ENCODE measurements around the gene FGFR1OP2.

FGFR1OP2 gene

GRCh38 chr12:26997003-26997402, 58.7 kb downstream of the FGFR1OP2 start:
- Histone ChIP-seq H3K9me3 (ENCODE audit: low read depth, low read length) (no peaks in the 10 kb centered on the region), H3K36me3 (ENCODE audit: insufficient read depth, low read length) (peaks cover 28% of the 10 kb centered on the region), H3K4me3 (no peak overlapping the region), H3K9ac (ENCODE audit: insufficient read length) (no peak overlapping the region), H3K27ac (no peak overlapping the region)
- DNase-seq (ENCODE audit: low read depth, low spot score), result no peak
- TF ChIP-seq FOXP2 (optimal IDR thresholded peaks at IDR 0.05; ENCODE audit: control extremely low read depth, extremely low read length, insufficient read depth), result no peak
- TF ChIP-seq POLR2AphosphoS5 (IDR thresholded peaks at IDR 0.05; ENCODE audit: borderline replicate concordance, low read depth, low read length), result no peak
- TF ChIP-seq EZH2 (IDR thresholded peaks at IDR 0.05), result no peak

- TF ChIP-seq EZH2 (IDR thresholded peaks at IDR 0.05) (no peak), POLR2AphosphoS5 (IDR thresholded peaks at IDR 0.05; ENCODE audit: borderline replicate concordance, low read depth, low read length) (no peak), FOXP2 (optimal IDR thresholded peaks at IDR 0.05; ENCODE audit: control extremely low read depth, extremely low read length, insufficient read depth) (no peak)
- H3K27ac ChIP-seq, result no peak overlapping the region
- H3K4me3 ChIP-seq, result no peak overlapping the region
- H3K9ac ChIP-seq (ENCODE audit: insufficient read length), result no peak overlapping the region
- no peak for DNase-seq (ENCODE audit: low read depth, low spot score)
- H3K9me3 ChIP-seq (ENCODE audit: low read depth, low read length), result no peaks in the 10 kb centered on the region
- peaks cover 11% of the 10 kb centered on the region; the same call in 1 of the 2 replicates for H3K36me3 ChIP-seq (ENCODE audit: insufficient read depth, low read length)
Observed at GRCh38 chr12:27000961-27001360, 62.7 kb downstream of the FGFR1OP2 start.

GRCh38 chr12:27001663-27002062, 63.4 kb downstream of the FGFR1OP2 start:
- H3K9me3 ChIP-seq (ENCODE audit: low read depth, low read length), result no peaks in the 10 kb centered on the region
- TF ChIP-seq FOXP2 (optimal IDR thresholded peaks at IDR 0.05; ENCODE audit: control extremely low read depth, extremely low read length, insufficient read depth) (no peak), EZH2 (IDR thresholded peaks at IDR 0.05) (no peak), POLR2AphosphoS5 (IDR thresholded peaks at IDR 0.05; ENCODE audit: borderline replicate concordance, low read depth, low read length) (no peak)
- no peak overlapping the region for H3K27ac ChIP-seq
- H3K4me3 ChIP-seq, result no peak overlapping the region
- H3K9ac ChIP-seq (ENCODE audit: insufficient read length), result no peak overlapping the region
- H3K36me3 ChIP-seq (ENCODE audit: insufficient read depth, low read length), result peaks cover 11% of the 10 kb centered on the region; the same call in 1 of the 2 replicates
- DNase-seq (ENCODE audit: low read depth, low spot score), result no peak

- no peak for DNase-seq (ENCODE audit: low read depth, low spot score)
- TF ChIP-seq POLR2AphosphoS5 (IDR thresholded peaks at IDR 0.05; ENCODE audit: borderline replicate concordance, low read depth, low read length) (no peak), FOXP2 (optimal IDR thresholded peaks at IDR 0.05; ENCODE audit: control extremely low read depth, extremely low read length, insufficient read depth) (no peak), EZH2 (IDR thresholded peaks at IDR 0.05) (no peak)
- no peaks in the 10 kb centered on the region for H3K9me3 ChIP-seq (ENCODE audit: low read depth, low read length)
- H3K4me3 ChIP-seq, result no peak overlapping the region
- no peak overlapping the region for H3K9ac ChIP-seq (ENCODE audit: insufficient read length)
- no peak overlapping the region for H3K27ac ChIP-seq
- H3K36me3 ChIP-seq (ENCODE audit: insufficient read depth, low read length), result peaks cover 11% of the 10 kb centered on the region; the same call in 1 of the 2 replicates
Observed at GRCh38 chr12:27002141-27002540, 63.9 kb downstream of the FGFR1OP2 start.

GRCh38 chr12:27003421-27004381, 65.4 kb downstream of the FGFR1OP2 start:
- TF ChIP-seq FOXP2 (optimal IDR thresholded peaks at IDR 0.05; ENCODE audit: control extremely low read depth, extremely low read length, insufficient read depth), result no peak
- no peak for TF ChIP-seq EZH2 (IDR thresholded peaks at IDR 0.05)
- no peak for TF ChIP-seq POLR2AphosphoS5 (IDR thresholded peaks at IDR 0.05; ENCODE audit: borderline replicate concordance, low read depth, low read length)
- Histone ChIP-seq H3K27ac (no peak overlapping the region), H3K36me3 (ENCODE audit: insufficient read depth, low read length) (peaks cover 7% of the 10 kb centered on the region; the same call in 1 of the 2 replicates), H3K4me3 (no peak overlapping the region), H3K9me3 (ENCODE audit: low read depth, low read length) (no peaks in the 10 kb centered on the region), H3K9ac (ENCODE audit: insufficient read length) (no peak overlapping the region)
- DNase-seq (ENCODE audit: low read depth, low spot score), result no peak

- DNase-seq (ENCODE audit: low read depth, low spot score), result no peak
- H3K4me3 ChIP-seq, result no peak overlapping the region
- TF ChIP-seq FOXP2 (optimal IDR thresholded peaks at IDR 0.05; ENCODE audit: control extremely low read depth, extremely low read length, insufficient read depth), result no peak
- no peak for TF ChIP-seq POLR2AphosphoS5 (IDR thresholded peaks at IDR 0.05; ENCODE audit: borderline replicate concordance, low read depth, low read length)
- no peak for TF ChIP-seq EZH2 (IDR thresholded peaks at IDR 0.05)
Observed at GRCh38 chr12:27005495-27005894, 67.2 kb downstream of the FGFR1OP2 start.

GRCh38 chr12:27006797-27007467, 68.7 kb downstream of the FGFR1OP2 start:
- Histone ChIP-seq H3K9me3 (ENCODE audit: low read depth, low read length) (no peaks in the 10 kb centered on the region), H3K4me3 (no peak overlapping the region), H3K36me3 (ENCODE audit: insufficient read depth, low read length) (no peaks in the 10 kb centered on the region), H3K27ac (no peak overlapping the region), H3K9ac (ENCODE audit: insufficient read length) (no peak overlapping the region)
- DNase-seq (ENCODE audit: low read depth, low spot score), result no peak
- TF ChIP-seq POLR2AphosphoS5 (IDR thresholded peaks at IDR 0.05; ENCODE audit: borderline replicate concordance, low read depth, low read length) (no peak), EZH2 (IDR thresholded peaks at IDR 0.05) (no peak), FOXP2 (optimal IDR thresholded peaks at IDR 0.05; ENCODE audit: control extremely low read depth, extremely low read length, insufficient read depth) (no peak)

More at GRCh38 chr12:27005495-27005894, 67.2 kb downstream of the FGFR1OP2 start:
- H3K36me3 ChIP-seq (ENCODE audit: insufficient read depth, low read length), result no peaks in the 10 kb centered on the region
- H3K9me3 ChIP-seq (ENCODE audit: low read depth, low read length), result no peaks in the 10 kb centered on the region
- no peak overlapping the region for H3K9ac ChIP-seq (ENCODE audit: insufficient read length)
- no peak overlapping the region for H3K27ac ChIP-seq

- no peak for DNase-seq (ENCODE audit: low read depth, low spot score)
- Histone ChIP-seq H3K27ac (no peak overlapping the region), H3K4me3 (no peak overlapping the region)
Observed at GRCh38 chr12:27008081-27008480, 69.8 kb downstream of the FGFR1OP2 start.

More at GRCh38 chr12:27008081-27008480, 69.8 kb downstream of the FGFR1OP2 start:
- Histone ChIP-seq H3K36me3 (ENCODE audit: insufficient read depth, low read length) (no peaks in the 10 kb centered on the region), H3K9me3 (ENCODE audit: low read depth, low read length) (no peaks in the 10 kb centered on the region), H3K9ac (ENCODE audit: insufficient read length) (no peak overlapping the region)
- TF ChIP-seq FOXP2 (optimal IDR thresholded peaks at IDR 0.05; ENCODE audit: control extremely low read depth, extremely low read length, insufficient read depth), result no peak
- TF ChIP-seq POLR2AphosphoS5 (IDR thresholded peaks at IDR 0.05; ENCODE audit: borderline replicate concordance, low read depth, low read length), result no peak
- no peak for TF ChIP-seq EZH2 (IDR thresholded peaks at IDR 0.05)

Measured in SK-N-MC (cell line).